Measurements from ENCODE around the gene OMA1.
"Not testable (repeated sequence)": the region's sequence is repeated elsewhere in the genome, so short reads cannot be mapped to it uniquely, and the experiment has no call there.

The OMA1 gene

GRCh38 chr1:58500043-58500442, 46.5 kb downstream of the OMA1 start:
- Histone ChIP-seq H3K4me1 (ENCODE audit: insufficient read depth, insufficient read length) (no peaks in the 10 kb centered on the region), H3K9ac (ENCODE audit: insufficient read length, low read depth) (no peak overlapping the region), H3K36me3 (ENCODE audit: insufficient read depth, insufficient read length, low read length) (no peaks in the 10 kb centered on the region), H3K4me3 (ENCODE audit: insufficient read length, low read depth) (no peak overlapping the region), H3K9me3 (ENCODE audit: insufficient read depth, low read length) (no peaks in the 10 kb centered on the region), H3K27me3 (ENCODE audit: insufficient read depth, insufficient read length) (no peaks in the 10 kb centered on the region)
- no peak for DNase-seq (ENCODE audit: low read depth, low spot score)
- TF ChIP-seq YY1 (IDR thresholded peaks at IDR 0.05; ENCODE audit: insufficient read depth, insufficient read length) (no peak), SUZ12 (IDR thresholded peaks at IDR 0.05; ENCODE audit: extremely low read depth, insufficient read depth, insufficient read length) (no peak), ZNF274 (IDR thresholded peaks at IDR 0.05; ENCODE audit: low read depth, low read length) (no peak)

DNA sequence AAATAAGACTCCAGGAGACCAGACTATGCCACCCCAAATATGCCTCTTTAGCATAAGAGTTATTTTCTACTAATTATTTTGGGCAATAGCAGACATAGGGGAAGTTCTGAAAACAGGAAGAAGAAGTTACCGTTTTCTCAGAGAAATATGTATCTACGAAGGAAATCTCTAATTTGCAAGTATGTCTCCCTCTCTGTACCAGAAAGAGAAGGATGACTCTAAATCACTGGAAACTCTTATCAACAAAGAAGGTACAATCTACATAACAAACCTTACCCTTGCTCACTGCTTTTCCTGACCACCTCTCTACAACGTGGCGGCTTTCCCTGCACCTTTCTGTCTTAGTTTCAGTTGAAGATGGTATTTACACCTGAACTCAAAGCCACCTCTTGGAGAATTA, 49.0 kb downstream of the OMA1 start:
- no peak for TF ChIP-seq ZNF274 (IDR thresholded peaks at IDR 0.05; ENCODE audit: low read depth, low read length)
- no peak for TF ChIP-seq SUZ12 (IDR thresholded peaks at IDR 0.05; ENCODE audit: extremely low read depth, insufficient read depth, insufficient read length)
- no peak for TF ChIP-seq YY1 (IDR thresholded peaks at IDR 0.05; ENCODE audit: insufficient read depth, insufficient read length)
- H3K9ac ChIP-seq (ENCODE audit: insufficient read length, low read depth), result no peak overlapping the region
- H3K4me1 ChIP-seq (ENCODE audit: insufficient read depth, insufficient read length), result no peaks in the 10 kb centered on the region
- H3K9me3 ChIP-seq (ENCODE audit: insufficient read depth, low read length), result no peaks in the 10 kb centered on the region
- DNase-seq (ENCODE audit: low read depth, low spot score), result no peak
- H3K4me3 ChIP-seq (ENCODE audit: insufficient read length, low read depth), result no peak overlapping the region
- no peaks in the 10 kb centered on the region for H3K36me3 ChIP-seq (ENCODE audit: insufficient read depth, insufficient read length, low read length)
- H3K27me3 ChIP-seq (ENCODE audit: insufficient read depth, insufficient read length), result no peaks in the 10 kb centered on the region

DNA sequence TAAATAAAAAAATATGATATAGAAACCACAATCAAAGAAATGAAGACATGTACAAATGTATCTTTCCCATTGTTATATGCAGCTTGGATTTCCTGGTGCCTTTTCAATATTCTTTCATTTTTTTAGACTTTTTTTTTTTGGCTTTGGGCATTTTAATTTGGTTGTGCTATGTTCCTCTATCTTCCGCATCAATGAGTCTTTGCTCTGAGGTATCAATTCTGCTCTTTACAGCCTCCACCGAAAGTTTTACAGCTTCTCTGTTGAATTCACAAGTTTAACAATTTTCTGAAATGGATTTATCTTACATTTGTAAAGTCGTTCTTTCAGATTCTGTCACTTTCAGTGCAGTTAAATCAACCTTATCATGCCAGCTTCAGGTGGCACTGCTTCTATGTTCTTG, 50.5 kb downstream of the OMA1 start:
- Histone ChIP-seq H3K4me1 (ENCODE audit: insufficient read depth, insufficient read length) (no peaks in the 10 kb centered on the region), H3K9me3 (ENCODE audit: insufficient read depth, low read length) (no peaks in the 10 kb centered on the region), H3K9ac (ENCODE audit: insufficient read length, low read depth) (no peak overlapping the region), H3K27me3 (ENCODE audit: insufficient read depth, insufficient read length) (no peaks in the 10 kb centered on the region), H3K36me3 (ENCODE audit: insufficient read depth, insufficient read length, low read length) (no peaks in the 10 kb centered on the region), H3K4me3 (ENCODE audit: insufficient read length, low read depth) (no peak overlapping the region)
- no peak for TF ChIP-seq SUZ12 (IDR thresholded peaks at IDR 0.05; ENCODE audit: extremely low read depth, insufficient read depth, insufficient read length)
- no peak for TF ChIP-seq YY1 (IDR thresholded peaks at IDR 0.05; ENCODE audit: insufficient read depth, insufficient read length)
- TF ChIP-seq ZNF274 (IDR thresholded peaks at IDR 0.05; ENCODE audit: low read depth, low read length), result no peak
- DNase-seq (ENCODE audit: low read depth, low spot score), result no peak

GRCh38 chr1:58488914-58489313, 57.6 kb downstream of the OMA1 start:
- not testable (repeated sequence) for H3K36me3 ChIP-seq (ENCODE audit: insufficient read depth, insufficient read length, low read length); H3K4me1 ChIP-seq (ENCODE audit: insufficient read depth, insufficient read length); H3K27me3 ChIP-seq (ENCODE audit: insufficient read depth, insufficient read length); H3K9ac ChIP-seq (ENCODE audit: insufficient read length, low read depth); H3K4me3 ChIP-seq (ENCODE audit: insufficient read length, low read depth); DNase-seq (ENCODE audit: low read depth, low spot score)
- peaks cover 13% of the 10 kb centered on the region for H3K9me3 ChIP-seq (ENCODE audit: insufficient read depth, low read length)

DNA sequence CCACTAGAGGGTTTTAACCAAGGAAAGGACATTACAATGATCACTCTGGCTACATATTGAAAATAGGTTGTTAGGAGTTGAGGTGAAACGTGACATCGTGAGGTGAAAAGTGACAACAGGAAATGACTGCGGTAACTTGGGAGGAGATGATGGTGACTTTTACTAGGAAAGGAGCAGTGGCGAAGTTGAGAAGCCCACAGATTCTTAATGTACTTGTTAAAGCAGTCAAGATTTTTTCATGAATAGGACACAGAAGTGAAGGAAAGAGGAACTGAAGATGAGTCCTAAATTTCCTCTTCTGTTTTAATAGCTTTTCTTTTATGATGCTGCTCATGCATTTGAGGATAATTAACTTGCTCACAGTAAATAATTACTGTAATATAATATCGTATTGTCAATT, 59.5 kb downstream of the OMA1 start:
- H3K4me1 ChIP-seq (ENCODE audit: insufficient read depth, insufficient read length), result no peaks in the 10 kb centered on the region
- H3K9me3 ChIP-seq (ENCODE audit: insufficient read depth, low read length), result peaks cover 13% of the 10 kb centered on the region
- H3K27me3 ChIP-seq (ENCODE audit: insufficient read depth, insufficient read length), result no peaks in the 10 kb centered on the region
- no peaks in the 10 kb centered on the region for H3K36me3 ChIP-seq (ENCODE audit: insufficient read depth, insufficient read length, low read length)
- no peak overlapping the region for H3K9ac ChIP-seq (ENCODE audit: insufficient read length, low read depth)
- no peak for TF ChIP-seq YY1 (IDR thresholded peaks at IDR 0.05; ENCODE audit: insufficient read depth, insufficient read length)
- TF ChIP-seq ZNF274 (IDR thresholded peaks at IDR 0.05; ENCODE audit: low read depth, low read length), result no peak
- no peak for TF ChIP-seq SUZ12 (IDR thresholded peaks at IDR 0.05; ENCODE audit: extremely low read depth, insufficient read depth, insufficient read length)
- DNase-seq (ENCODE audit: low read depth, low spot score), result no peak
- H3K4me3 ChIP-seq (ENCODE audit: insufficient read length, low read depth), result no peak overlapping the region

- no peak for TF ChIP-seq ZNF274 (IDR thresholded peaks at IDR 0.05; ENCODE audit: low read depth, low read length)
- no peak for TF ChIP-seq YY1 (IDR thresholded peaks at IDR 0.05; ENCODE audit: insufficient read depth, insufficient read length)
- TF ChIP-seq SUZ12 (IDR thresholded peaks at IDR 0.05; ENCODE audit: extremely low read depth, insufficient read depth, insufficient read length), result no peak
- Histone ChIP-seq H3K4me3 (ENCODE audit: insufficient read length, low read depth) (no peak overlapping the region), H3K36me3 (ENCODE audit: insufficient read depth, insufficient read length, low read length) (peaks cover 6% of the 10 kb centered on the region), H3K4me1 (ENCODE audit: insufficient read depth, insufficient read length) (no peaks in the 10 kb centered on the region), H3K27me3 (ENCODE audit: insufficient read depth, insufficient read length) (no peaks in the 10 kb centered on the region), H3K9me3 (ENCODE audit: insufficient read depth, low read length) (no peaks in the 10 kb centered on the region), H3K9ac (ENCODE audit: insufficient read length, low read depth) (no peak overlapping the region)
- no peak for DNase-seq (ENCODE audit: low read depth, low spot score)
These were observed 64.6 kb downstream of the OMA1 start for GRCh38 chr1:58481962-58482361.

DNA sequence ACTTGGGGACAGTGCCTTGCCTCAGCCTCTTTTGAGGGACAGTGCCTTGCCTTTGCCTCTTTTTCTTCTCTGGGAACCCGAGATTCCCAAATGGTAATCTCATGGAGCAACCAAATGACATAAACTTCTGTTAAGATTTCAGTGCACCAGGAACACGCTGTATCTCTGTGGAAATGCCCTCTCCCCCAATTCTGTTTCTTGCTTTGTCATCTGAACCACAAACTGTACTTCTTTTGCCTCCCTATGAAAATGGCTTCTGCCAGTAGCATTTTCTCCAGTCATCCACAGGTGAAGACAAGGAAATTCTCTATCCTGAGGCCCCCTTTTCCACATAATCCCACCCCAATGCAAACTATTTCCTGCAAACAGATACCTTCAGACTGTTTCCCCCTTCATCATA, 66.3 kb downstream of the OMA1 start:
- no peak overlapping the region for H3K9ac ChIP-seq (ENCODE audit: insufficient read length, low read depth)
- no peaks in the 10 kb centered on the region for H3K9me3 ChIP-seq (ENCODE audit: insufficient read depth, low read length)

DNA sequence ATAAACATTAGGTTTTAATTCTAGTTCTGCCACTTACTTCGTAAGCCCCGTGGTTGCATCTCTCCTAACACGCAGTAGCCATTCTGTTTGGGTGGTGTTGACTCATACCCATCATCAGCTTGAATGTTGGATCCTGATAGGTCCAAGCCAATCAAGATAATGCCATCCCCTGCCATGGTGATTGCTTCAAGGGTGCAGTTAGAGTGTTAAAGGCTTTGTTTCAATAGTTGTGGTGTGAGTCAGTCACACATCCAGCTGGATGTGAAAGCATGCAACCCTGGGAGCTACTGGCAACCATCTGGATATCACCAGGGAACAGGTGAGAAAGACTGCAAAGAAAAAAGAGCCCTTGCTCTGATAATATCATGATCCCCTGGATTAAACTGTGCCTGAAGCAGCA, 69.1 kb downstream of the OMA1 start:
- TF ChIP-seq YY1 (IDR thresholded peaks at IDR 0.05; ENCODE audit: insufficient read depth, insufficient read length) (no peak), ZNF274 (IDR thresholded peaks at IDR 0.05; ENCODE audit: low read depth, low read length) (no peak), SUZ12 (IDR thresholded peaks at IDR 0.05; ENCODE audit: extremely low read depth, insufficient read depth, insufficient read length) (no peak)
- DNase-seq (ENCODE audit: low read depth, low spot score), result no peak
- H3K4me1 ChIP-seq (ENCODE audit: insufficient read depth, insufficient read length), result no peaks in the 10 kb centered on the region
- peaks cover 6% of the 10 kb centered on the region for H3K36me3 ChIP-seq (ENCODE audit: insufficient read depth, insufficient read length, low read length)
- H3K27me3 ChIP-seq (ENCODE audit: insufficient read depth, insufficient read length), result no peaks in the 10 kb centered on the region
- no peak overlapping the region for H3K4me3 ChIP-seq (ENCODE audit: insufficient read length, low read depth)
- H3K9me3 ChIP-seq (ENCODE audit: insufficient read depth, low read length), result no peaks in the 10 kb centered on the region
- no peak overlapping the region for H3K9ac ChIP-seq (ENCODE audit: insufficient read length, low read depth)

More for the DNA sequence above, 66.3 kb downstream of the OMA1 start:
- Histone ChIP-seq H3K4me3 (ENCODE audit: insufficient read length, low read depth) (no peak overlapping the region), H3K27me3 (ENCODE audit: insufficient read depth, insufficient read length) (no peaks in the 10 kb centered on the region), H3K4me1 (ENCODE audit: insufficient read depth, insufficient read length) (no peaks in the 10 kb centered on the region), H3K36me3 (ENCODE audit: insufficient read depth, insufficient read length, low read length) (peaks cover 6% of the 10 kb centered on the region)
- DNase-seq (ENCODE audit: low read depth, low spot score), result no peak
- TF ChIP-seq YY1 (IDR thresholded peaks at IDR 0.05; ENCODE audit: insufficient read depth, insufficient read length) (no peak), SUZ12 (IDR thresholded peaks at IDR 0.05; ENCODE audit: extremely low read depth, insufficient read depth, insufficient read length) (no peak)
